ENCODE data around the gene ADAMTS8. TPM values are rescaled to one million over a fixed set of nuclear protein-coding genes. Genes with fewer than 3 reads are reported as not detected.

ADAMTS8 gene
- total RNA-seq, 1 experiment from 2014 or later, result not detected

DNA sequence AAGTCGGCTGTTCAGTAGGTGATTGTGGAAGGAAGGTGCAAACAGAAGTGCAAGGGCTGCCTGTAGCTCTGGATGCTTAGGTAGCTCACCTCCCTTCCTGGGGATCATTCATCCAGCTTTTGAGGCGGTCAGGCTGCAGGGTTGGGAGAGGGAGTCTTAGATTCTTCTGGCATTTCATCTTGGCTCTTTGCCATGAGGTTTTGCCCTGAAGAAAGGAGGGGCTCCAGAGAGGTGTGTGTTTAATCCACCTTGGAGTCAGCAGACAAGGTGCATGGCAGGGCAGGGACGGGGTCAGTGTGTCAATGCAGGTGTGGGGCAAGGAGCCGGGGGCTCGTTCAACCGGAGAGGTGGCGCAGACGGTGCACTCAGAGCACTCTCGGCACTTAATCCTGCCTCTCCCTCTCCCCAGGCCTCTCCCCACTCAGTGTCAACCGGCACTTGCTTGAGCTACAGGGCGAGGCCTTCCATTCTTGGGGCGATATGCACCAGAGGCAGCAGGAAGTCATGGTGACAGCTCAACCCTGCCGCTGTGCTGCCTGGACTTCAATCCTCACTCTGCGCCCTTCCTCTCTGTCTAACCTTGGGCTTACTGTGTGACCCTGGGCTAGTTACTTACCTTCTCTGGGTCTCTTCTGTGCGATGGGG is 27.2 kb upstream of the ADAMTS8 start:
- Histone ChIP-seq H3K27ac (ENCODE audit: low read length) (no peak overlapping the region), H3K9me2 (replicated peaks; ENCODE audit: low read length) (no peaks in the 10 kb centered on the region), H3K9ac (ENCODE audit: low read length) (no peak overlapping the region), H3K4me3 (ENCODE audit: low read length) (no peak overlapping the region), H3K27me3 (ENCODE audit: low read length) (no peaks in the 10 kb centered on the region), H3K36me3 (ENCODE audit: low read depth, low read length) (peaks cover 9% of the 10 kb centered on the region), H3K4me1 (ENCODE audit: insufficient read depth, low read length) (peaks cover 28% of the 10 kb centered on the region), H4K20me1 (ENCODE audit: low read length) (peaks cover 12% of the 10 kb centered on the region; the same call in 1 of the 2 replicates), H3K4me2 (ENCODE audit: low read length) (no peak overlapping the region), H3K79me2 (ENCODE audit: low read length) (peaks cover 83% of the 10 kb centered on the region), H3F3A (ENCODE audit: low read length, unreplicated experiment) (no peaks in the 10 kb centered on the region), H3K9me3 (ENCODE audit: low read length) (no peaks in the 10 kb centered on the region), H2AFZ (ENCODE audit: low read length) (no peak overlapping the region)
- ATAC-seq (no peak), DNase-seq (no peak)
- no TSS peak for BruUV-seq (replicated peaks)
- ChIA-PET POLR2A (ENCODE audit: unreplicated experiment) (no interaction called here), CTCF (no interaction called here)
- no peak for TF ChIP-seq EZH2 (IDR thresholded peaks at IDR 0.05; ENCODE audit: low read length, unreplicated experiment)
- TF ChIP-seq, protein P1, sequence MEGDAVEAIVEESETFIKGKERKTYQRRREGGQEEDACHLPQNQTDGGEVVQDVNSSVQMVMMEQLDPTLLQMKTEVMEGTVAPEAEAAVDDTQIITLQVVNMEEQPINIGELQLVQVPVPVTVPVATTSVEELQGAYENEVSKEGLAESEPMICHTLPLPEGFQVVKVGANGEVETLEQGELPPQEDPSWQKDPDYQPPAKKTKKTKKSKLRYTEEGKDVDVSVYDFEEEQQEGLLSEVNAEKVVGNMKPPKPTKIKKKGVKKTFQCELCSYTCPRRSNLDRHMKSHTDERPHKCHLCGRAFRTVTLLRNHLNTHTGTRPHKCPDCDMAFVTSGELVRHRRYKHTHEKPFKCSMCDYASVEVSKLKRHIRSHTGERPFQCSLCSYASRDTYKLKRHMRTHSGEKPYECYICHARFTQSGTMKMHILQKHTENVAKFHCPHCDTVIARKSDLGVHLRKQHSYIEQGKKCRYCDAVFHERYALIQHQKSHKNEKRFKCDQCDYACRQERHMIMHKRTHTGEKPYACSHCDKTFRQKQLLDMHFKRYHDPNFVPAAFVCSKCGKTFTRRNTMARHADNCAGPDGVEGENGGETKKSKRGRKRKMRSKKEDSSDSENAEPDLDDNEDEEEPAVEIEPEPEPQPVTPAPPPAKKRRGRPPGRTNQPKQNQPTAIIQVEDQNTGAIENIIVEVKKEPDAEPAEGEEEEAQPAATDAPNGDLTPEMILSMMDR (conservative IDR thresholded peaks at IDR 0.05; ENCODE audit: low read depth, low read length), result no peak
- TF ChIP-seq EZH2phosphoT487 (IDR thresholded peaks at IDR 0.05; ENCODE audit: borderline replicate concordance, low read length), result no peak
- intact Hi-C loops (cut with micrococcal nuclease), result no loop called here

DNA sequence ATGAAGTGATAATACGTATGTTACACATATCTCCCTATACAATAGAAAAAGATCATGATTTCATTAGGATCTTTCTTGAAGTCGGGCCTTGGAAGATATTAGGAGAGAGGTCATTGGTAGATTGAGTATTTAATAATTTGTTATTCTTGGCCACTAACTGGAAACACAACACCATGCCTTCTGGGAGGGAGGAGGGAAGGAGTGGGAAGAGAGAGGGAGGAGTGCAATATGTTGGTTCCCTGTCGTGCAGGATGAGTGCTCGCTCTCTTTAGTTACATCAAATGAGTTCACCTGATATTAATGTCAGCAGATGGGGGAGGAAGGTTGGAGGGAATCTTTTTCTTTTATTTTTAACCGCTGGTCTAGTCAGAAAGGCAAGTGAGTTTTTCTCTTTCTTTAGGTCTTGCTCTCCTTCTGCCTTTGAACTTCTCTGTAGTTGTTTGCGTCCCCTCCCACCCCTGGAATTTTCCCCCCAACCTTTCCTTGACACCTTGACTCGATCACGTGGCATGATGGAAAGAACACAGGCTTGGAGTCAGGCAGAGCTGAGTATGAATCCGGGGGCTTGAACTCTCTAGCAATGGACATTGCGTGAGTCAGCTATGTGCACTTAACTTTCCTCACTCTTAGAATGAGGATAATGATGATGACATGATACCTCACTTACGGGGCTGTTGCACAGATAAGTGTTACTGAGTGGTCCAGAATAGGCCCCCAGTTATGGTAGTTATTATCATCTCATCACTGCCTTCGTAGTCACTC is 26.3 kb upstream of the ADAMTS8 start:
- Histone ChIP-seq H3F3A (ENCODE audit: low read length, unreplicated experiment) (no peaks in the 10 kb centered on the region), H3K27ac (ENCODE audit: low read length) (no peak overlapping the region), H3K36me3 (ENCODE audit: low read depth, low read length) (peaks cover 6% of the 10 kb centered on the region), H3K4me2 (ENCODE audit: low read length) (no peak overlapping the region), H3K4me1 (ENCODE audit: insufficient read depth, low read length) (peaks cover 37% of the 10 kb centered on the region), H3K9ac (ENCODE audit: low read length) (no peak overlapping the region), H3K9me2 (replicated peaks; ENCODE audit: low read length) (no peaks in the 10 kb centered on the region), H3K79me2 (ENCODE audit: low read length) (peaks cover 89% of the 10 kb centered on the region), H3K9me3 (ENCODE audit: low read length) (no peaks in the 10 kb centered on the region), H3K27me3 (ENCODE audit: low read length) (no peaks in the 10 kb centered on the region), H2AFZ (ENCODE audit: low read length) (no peak overlapping the region), H4K20me1 (ENCODE audit: low read length) (peaks cover 21% of the 10 kb centered on the region), H3K4me3 (ENCODE audit: low read length) (no peak overlapping the region)
- DNase-seq (no peak), ATAC-seq (no peak)
- CTCF ChIA-PET, result no interaction called here
- TF ChIP-seq, protein P1 (conservative IDR thresholded peaks at IDR 0.05; ENCODE audit: low read depth, low read length), result no peak
- TF ChIP-seq EZH2 (IDR thresholded peaks at IDR 0.05; ENCODE audit: low read length, unreplicated experiment) (no peak), EZH2phosphoT487 (IDR thresholded peaks at IDR 0.05; ENCODE audit: borderline replicate concordance, low read length) (no peak)
- POLR2A ChIA-PET (ENCODE audit: unreplicated experiment), result interaction anchor here (0.5 kb wide), 1 partner anchor 298 kb away, joined by 47 read pairs; no protein-coding TSS in a partner anchor
- BruUV-seq (replicated peaks), result no TSS peak
- intact Hi-C loops (cut with micrococcal nuclease), result no loop called here

DNA sequence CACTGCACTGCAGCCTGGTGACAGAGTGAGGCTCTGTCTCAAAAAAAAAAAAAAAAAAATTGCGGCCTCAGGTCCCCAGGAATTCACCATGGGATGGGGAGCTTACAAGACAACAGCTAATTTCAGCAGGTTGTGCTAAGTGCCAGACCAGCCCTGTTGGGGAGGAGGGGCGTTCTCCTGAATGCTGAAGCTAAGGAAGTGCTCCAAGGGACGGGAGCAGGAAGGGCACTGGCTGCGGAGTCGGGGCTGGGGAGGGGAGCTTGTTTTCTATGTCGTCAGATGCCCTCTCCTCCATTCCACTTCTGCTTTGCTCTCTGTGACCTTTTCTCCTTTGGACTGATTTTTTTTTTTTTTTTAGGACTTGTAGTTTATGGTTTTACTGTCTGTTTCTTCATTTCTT is 24.5 kb upstream of the ADAMTS8 start:
- intact Hi-C loops (cut with micrococcal nuclease), result no loop called here
- no peak overlapping the region for H3K4me2 ChIP-seq (ENCODE audit: low read length)
- no TSS peak for BruUV-seq (replicated peaks)
- TF ChIP-seq EZH2phosphoT487 (IDR thresholded peaks at IDR 0.05; ENCODE audit: borderline replicate concordance, low read length), result no peak
- no peak for TF ChIP-seq EZH2 (IDR thresholded peaks at IDR 0.05; ENCODE audit: low read length, unreplicated experiment)
- TF ChIP-seq, protein P1 (conservative IDR thresholded peaks at IDR 0.05; ENCODE audit: low read depth, low read length), result no peak
- peaks cover 43% of the 10 kb centered on the region for H3K4me1 ChIP-seq (ENCODE audit: insufficient read depth, low read length)
- no peak overlapping the region for H2AFZ ChIP-seq (ENCODE audit: low read length)
- ChIA-PET POLR2A (ENCODE audit: unreplicated experiment) (interaction anchor here (0.6 kb wide), 1 partner anchor 403 kb away, joined by 6 read pairs; no protein-coding TSS in a partner anchor), CTCF (no interaction called here)
- H3K27me3 ChIP-seq (ENCODE audit: low read length), result no peaks in the 10 kb centered on the region
- no peak for ATAC-seq
- DNase-seq, result no peak
- H3K36me3 ChIP-seq (ENCODE audit: low read depth, low read length), result peaks cover 5% of the 10 kb centered on the region; the same call in 1 of the 2 replicates
- peaks cover 87% of the 10 kb centered on the region for H3K79me2 ChIP-seq (ENCODE audit: low read length)
- peaks cover 22% of the 10 kb centered on the region for H4K20me1 ChIP-seq (ENCODE audit: low read length)
- H3K9me2 ChIP-seq (replicated peaks; ENCODE audit: low read length), result no peaks in the 10 kb centered on the region
- H3K27ac ChIP-seq (ENCODE audit: low read length), result no peak overlapping the region
- no peak overlapping the region for H3K9ac ChIP-seq (ENCODE audit: low read length)
- H3K4me3 ChIP-seq (ENCODE audit: low read length), result no peak overlapping the region
- no peaks in the 10 kb centered on the region for H3F3A ChIP-seq (ENCODE audit: low read length, unreplicated experiment)
- H3K9me3 ChIP-seq (ENCODE audit: low read length), result no peaks in the 10 kb centered on the region

All from PC-3 (cell line).